ENCODE data around the gene AR.

The AR gene

DNA sequence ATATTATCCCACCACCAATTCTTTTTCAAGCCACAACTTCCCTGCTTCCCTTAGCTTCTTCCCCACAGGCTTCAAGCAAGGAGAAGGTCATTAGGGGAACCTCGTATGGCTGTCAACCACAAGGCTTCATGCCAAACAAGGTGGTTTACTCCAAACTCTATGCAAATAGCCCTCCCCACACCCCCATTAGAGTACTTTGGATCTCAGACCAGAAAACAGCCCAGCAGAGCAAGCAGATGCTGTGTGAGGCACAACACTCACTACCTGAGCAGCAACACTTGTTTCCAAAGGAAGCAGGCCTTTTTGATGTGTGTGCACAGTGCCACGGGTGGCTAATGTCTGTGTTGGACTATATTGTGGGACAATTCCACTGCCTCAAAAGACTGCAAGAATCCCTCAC is 189.0 kb downstream of the AR start:
- DNase-seq = no peak

DNA sequence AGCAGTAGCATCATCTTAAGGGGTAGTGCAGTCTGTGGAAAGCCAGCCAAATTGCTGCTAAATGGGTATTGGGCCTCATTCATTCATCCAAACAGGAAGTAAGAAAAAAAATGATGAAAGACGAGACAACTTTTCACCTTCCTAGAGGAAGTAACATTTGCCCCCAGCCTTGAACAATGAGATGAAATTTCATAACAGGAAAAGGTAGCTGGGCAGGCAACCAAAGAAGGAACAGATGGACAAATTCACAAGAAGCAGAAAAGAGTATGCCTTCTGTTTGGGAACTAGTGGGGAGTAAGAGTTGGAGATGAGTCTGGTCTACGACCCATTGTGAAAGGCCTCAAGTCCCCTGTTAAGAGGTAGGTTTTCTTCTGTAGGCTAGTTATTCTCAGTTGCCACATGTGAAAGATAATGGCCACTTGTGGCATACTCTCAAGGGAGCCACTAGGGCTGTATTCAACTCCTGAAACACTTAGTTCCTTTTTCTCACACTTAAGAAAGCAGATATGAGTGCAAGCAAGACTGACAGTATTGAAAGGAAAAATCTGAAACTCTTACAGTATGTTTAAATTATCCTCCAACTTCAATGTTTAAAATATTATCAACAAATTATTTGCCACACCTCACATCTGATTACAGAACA is 190.4 kb downstream of the AR start:
- no peak for DNase-seq

DNA sequence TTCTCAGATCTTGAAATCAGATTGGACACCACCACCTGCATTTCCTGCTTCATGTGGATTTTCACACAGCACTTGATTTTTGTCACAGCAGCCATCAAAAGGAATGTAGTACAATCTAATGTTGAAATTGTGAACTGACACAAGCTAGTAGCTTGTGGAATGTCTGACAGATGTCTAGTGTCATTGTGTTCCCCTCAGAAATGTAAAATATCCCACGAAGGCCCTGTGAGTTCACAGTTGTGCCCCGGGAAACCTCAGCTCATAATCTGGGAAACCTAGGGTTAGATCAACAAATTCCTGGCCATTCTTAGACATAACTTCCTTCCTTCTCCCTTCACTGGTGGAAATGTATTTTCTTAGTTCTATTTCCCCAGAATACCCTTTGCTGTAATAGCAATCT is 205.7 kb downstream of the AR start:
- DNase-seq = no peak

DNA sequence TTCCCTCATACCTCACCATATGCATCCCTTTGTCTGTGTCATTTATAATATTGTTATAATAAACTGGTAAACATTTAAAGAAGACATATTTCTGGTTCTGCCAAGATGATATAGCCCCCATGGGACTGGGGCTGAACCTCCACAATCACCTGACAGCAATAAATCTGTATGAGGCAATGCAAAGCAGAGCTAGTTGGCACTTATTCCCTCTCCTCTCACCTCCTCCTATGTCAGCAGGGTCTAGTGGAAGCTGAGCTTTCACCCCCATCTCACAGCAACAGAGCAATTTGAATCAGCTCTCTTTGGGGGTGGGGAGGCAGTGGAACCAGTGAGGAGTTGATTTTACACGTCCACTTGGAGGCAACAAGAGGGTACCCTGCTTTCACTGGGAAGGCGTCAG is 206.9 kb downstream of the AR start:
- no peak for DNase-seq

DNA sequence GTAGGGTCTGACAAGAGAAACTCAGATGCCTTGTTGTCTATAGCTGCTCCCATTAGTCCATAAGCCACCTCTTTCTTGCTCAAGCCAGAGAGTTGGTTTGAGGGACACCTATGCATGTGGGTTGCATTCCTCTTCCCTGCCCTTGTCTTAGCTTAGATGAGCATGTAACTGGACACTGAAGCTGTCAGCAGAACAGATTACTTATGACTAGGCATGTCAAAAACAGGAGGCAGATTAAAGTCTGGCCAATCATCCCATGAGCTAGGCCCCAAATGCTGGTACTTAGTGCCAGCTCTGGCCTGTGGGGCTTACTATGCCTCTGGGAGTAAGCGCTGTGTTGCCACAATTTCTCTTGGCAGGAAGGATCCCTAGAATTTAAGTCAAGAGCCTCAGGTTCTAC is 215.2 kb downstream of the AR start:
- DNase-seq = no peak

DNA sequence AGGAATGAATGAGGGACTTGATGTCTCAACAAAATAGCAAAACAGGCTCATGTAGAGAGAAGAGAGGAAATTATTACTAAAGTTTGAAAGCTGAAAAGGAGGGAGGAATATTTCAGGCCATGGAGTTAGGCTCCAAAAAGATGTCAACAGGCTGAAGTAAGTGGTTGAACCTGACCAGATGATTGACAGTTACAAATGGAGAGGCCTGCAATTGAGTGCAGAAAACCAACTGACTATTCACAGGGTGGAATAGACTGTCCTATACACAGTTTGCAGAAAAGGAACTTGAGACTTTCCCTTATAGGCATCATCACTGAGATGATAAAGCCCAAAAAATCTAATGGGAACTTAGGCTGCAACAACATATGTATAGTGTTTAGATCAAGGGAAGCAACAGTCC is 233.3 kb downstream of the AR start:
- DNase-seq = no peak

DNA sequence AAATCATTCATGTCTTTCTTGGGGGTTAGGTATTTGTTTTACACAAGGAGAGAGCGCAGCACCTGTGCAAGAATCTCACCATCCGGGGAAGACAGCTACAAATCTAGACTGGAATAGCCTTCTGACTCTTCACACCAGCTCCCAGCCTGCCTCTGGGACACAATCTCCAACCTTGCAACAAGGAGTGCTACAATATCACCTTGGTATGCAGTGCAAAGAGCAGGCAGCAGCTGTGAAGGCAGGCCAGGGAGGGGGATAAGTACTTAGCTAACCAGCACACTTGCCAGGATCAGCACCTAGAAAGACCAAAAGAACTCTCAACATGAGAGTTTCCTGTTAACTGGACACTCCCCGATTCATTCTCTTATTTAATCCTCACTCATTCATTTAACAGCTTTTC is 235.3 kb downstream of the AR start:
- no peak for DNase-seq
